ENCODE results near the gene SH3PXD2B. TPM values are rescaled to one million over a fixed set of nuclear protein-coding genes. Genes with fewer than 3 reads are reported as not detected.

SH3PXD2B gene
- 11.5 and 14.9 TPM in 2 replicates for total RNA-seq (2014; rRNA removed; shearing (Covaris generic))
- 9.0 and 14.7 TPM in 2 replicates for polyA plus RNA-seq (2014; cell fraction: nucleus; rRNA removed)

- peak; percentile 61 for DNase-seq (ENCODE audit: extremely low read depth, low read depth)
Measured at GRCh38 chr5:172454358-172455086, at the start of gene SH3PXD2B. Gene SH3PXD2B (minus strand): TSS chr5:172454525. CDS start chr5:172454352, 173 bp downstream.

GRCh38 chr5:172502969-172503368 lies 48.6 kb upstream of the SH3PXD2B start:
- DNase-seq (ENCODE audit: extremely low read depth, low read depth), result no peak

DNA sequence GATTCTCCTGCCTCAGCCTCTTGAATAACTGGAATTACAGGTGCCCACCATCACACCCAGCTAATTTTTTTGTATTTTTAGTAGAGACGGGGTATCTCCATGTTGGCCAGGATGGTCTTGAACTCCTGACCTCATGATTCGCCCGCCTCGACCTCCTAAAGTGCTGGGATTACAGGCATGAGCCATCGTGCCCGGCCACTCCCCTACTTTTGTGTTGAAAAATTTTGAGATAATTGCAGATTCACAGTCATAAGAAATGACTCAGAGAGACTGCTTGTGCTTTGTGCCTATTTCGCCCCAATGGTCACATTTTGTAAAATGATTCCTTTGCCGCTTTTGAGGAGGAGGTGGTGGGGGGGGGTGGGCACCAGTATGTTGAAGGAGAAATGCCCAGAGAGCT lies 48.1 kb upstream of the SH3PXD2B start:
- no peak for DNase-seq (ENCODE audit: extremely low read depth, low read depth)

- no peak for DNase-seq (ENCODE audit: extremely low read depth, low read depth)
Measured at GRCh38 chr5:172501708-172502320, 47.5 kb upstream of the SH3PXD2B start.

- DNase-seq (ENCODE audit: extremely low read depth, low read depth), result no peak
Measured at GRCh38 chr5:172499287-172499686, 45.0 kb upstream of the SH3PXD2B start.

DNA sequence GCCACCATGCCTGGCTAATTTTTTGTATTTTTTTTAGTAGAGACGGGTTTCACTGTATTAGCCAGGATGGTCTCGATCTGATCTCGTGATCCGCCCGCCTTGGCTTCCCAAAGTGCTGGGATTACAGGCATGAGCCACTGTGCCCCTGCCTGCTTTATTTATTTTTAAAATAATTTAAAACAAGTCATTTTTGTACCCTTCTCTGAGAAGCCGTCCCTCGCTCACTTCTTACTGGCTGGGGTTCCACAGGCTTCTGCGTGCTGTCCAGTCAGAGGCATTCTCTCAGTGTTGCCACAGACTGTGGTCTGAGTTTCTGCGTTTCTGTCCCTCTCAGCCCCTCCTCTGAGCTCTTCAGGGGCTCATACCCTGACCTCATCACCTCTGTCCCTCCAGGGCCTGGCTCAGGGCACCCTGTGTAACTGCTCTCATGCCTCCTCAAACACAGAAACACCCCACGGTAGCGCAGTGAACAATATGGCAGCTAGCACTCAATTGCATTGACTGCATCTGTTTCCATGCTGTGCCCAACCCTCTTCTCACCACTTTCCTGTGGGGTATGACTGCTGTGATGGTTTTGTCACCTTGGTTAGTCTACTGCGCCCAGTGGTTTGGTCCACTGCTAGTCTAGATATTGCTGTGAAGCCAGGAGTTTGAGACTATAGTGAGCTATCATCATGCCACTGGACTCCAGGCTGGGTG lies 44.3 kb upstream of the SH3PXD2B start:
- DNase-seq (ENCODE audit: extremely low read depth, low read depth), result no peak

- DNase-seq (ENCODE audit: extremely low read depth, low read depth), result no peak
Measured at GRCh38 chr5:172497591-172498255, 43.4 kb upstream of the SH3PXD2B start.

DNA sequence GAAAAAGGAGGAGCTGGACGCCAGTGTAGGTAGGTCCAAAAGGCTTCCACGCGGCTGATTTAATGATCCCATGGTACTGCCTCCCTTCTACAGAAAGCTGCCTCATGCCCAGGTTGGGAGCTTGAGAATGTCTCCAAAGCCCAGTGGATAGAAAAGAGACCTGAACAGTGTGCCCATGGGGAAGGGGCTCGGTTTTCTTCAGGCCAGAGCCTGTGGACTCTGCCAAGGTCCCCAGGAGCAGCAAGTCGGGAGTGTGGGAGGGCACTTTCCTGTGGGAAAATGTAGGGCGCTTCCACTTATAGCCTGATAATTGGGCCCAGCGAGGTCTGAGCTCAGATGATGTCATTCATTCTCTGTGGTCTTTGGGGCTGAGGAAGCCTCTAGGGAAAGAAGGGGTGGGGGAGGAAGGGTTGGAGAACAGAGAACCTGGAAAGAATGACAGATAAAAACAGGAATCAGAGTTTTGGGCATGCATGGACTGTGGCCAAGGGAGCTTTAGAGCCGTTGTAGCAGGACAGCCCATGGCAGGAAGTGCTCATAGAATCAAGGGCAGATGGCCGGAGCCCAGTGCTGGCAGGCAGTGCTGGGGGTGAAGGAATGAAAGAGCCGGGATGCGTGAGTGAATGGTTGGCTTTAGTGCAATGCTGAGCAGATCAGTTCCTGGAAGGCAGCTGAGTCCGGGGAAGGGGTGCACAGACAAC lies 42.5 kb upstream of the SH3PXD2B start:
- no peak for DNase-seq (ENCODE audit: extremely low read depth, low read depth)

GRCh38 chr5:172494630-172495505 lies 40.5 kb upstream of the SH3PXD2B start:
- DNase-seq (ENCODE audit: extremely low read depth, low read depth), result no peak

DNA sequence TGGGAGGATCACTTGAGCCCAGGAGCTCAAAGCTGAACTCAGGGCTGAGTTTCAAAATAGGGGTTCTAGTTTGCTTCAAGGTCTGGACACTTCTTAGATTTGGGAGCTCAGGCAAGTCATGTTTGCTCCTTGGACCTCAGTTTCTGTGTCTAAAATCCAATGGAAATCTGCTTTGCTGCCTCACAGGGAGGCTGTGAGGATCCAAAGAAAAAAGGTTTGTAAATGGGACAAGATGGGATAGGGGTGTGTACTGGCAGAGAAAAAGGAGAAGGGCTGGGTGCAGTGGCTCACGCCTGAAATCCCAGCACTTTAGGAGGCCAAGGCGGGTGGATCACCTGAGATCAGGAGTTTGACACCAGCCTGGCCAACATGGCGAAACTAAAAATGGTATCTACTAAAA lies 39.6 kb upstream of the SH3PXD2B start:
- DNase-seq (ENCODE audit: extremely low read depth, low read depth), result no peak

GRCh38 chr5:172493461-172493860 lies 39.1 kb upstream of the SH3PXD2B start:
- no peak for DNase-seq (ENCODE audit: extremely low read depth, low read depth)

- no peak for DNase-seq (ENCODE audit: extremely low read depth, low read depth)
Measured at GRCh38 chr5:172493002-172493401, 38.7 kb upstream of the SH3PXD2B start.

- no peak for DNase-seq (ENCODE audit: extremely low read depth, low read depth)
Measured at GRCh38 chr5:172492097-172492840, 37.9 kb upstream of the SH3PXD2B start.

GRCh38 chr5:172491481-172491880 lies 37.2 kb upstream of the SH3PXD2B start:
- no peak for DNase-seq (ENCODE audit: extremely low read depth, low read depth)

GRCh38 chr5:172490514-172491461 lies 36.5 kb upstream of the SH3PXD2B start:
- DNase-seq (ENCODE audit: extremely low read depth, low read depth), result no peak

DNA sequence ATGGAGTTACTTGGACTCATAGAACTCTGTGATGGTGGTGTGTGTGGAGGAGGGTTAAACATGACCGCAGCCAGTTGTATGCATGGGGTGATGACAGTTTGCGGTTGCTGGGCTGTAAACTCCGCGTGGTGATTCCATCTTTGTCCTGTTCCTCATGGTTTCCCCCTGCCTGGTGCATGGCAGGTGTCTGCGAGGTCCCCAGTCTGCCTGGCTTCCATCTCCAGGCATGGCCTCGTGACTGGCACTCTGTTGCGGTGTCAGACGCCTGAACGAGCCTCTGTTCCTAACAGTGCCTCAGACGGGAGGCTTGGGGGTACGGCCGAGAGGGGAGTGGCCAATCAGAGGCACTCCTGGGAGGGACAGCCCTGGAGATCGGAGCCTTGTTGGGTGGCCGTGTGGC lies 33.9 kb upstream of the SH3PXD2B start:
- no peak for DNase-seq (ENCODE audit: extremely low read depth, low read depth)

- no peak for DNase-seq (ENCODE audit: extremely low read depth, low read depth)
Measured at GRCh38 chr5:172487671-172488070, 33.3 kb upstream of the SH3PXD2B start.

DNA sequence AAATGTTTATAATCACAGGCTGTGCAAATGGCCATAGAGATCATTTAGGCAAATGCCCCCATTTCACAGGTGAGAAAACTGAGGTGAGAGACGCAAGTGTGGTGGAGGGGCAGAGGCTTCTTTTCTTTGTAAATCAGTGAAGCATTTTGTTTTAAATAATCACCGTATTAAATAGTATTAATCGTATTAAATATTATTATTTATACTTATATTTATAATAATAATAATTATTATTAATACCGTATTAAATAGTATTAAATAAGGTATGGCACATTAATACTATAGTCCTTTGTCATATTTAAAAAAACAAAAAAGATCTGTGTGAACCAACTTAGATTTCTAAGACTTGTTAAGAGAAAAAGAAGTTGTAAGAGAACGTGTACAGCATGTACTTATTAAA lies 32.6 kb upstream of the SH3PXD2B start:
- no peak for DNase-seq (ENCODE audit: extremely low read depth, low read depth)
